ENCODE data around the gene SOCS1.

- TF ChIP-seq EP300 (conservative IDR thresholded peaks at IDR 0.05; ENCODE audit: poor library complexity, severe bottlenecking): no peak
- no peak for TF ChIP-seq CTCF (IDR thresholded peaks at IDR 0.05; ENCODE audit: poor library complexity, severe bottlenecking)
- no peak for TF ChIP-seq POLR2AphosphoS5 (IDR thresholded peaks at IDR 0.05)
- no peak for TF ChIP-seq TAF1 (IDR thresholded peaks at IDR 0.05; ENCODE audit: low read depth)
Observed at GRCh38 chr16:11252482-11252931, 3.5 kb downstream of the SOCS1 start.
